Adrenal gland (tissue), 5 donors: ENCODE results near the gene TINCR.

Experiments used
- CTCF ChIP-seq, 6 experiments: fragments of 450-650 bp in 4 of 6; fragments of 200-600 bp in 2 of 6; sonication (generic) in 1 of 6; IDR thresholded peaks; 1 replicate in 5 of 6; 2 replicates in 1 of 6; pipeline versions ENCODE4 v1.5.1 to v1.8.0; 2016 to 2021; ENCODE audit warnings: antibody characterized with exemption in 6 of 6, mild to moderate bottlenecking in 2 of 6, moderate library complexity in 1 of 6
- POLR2A ChIP-seq, 2 donors: fragments of 450-650 bp; IDR thresholded peaks; one replicate each; pipeline ENCODE4 v1.6.1; 2017; ENCODE audit warnings: antibody characterized with exemption in 2 of 2, mild to moderate bottlenecking in 2 of 2, moderate library complexity in 1 of 2
- donor health status: DM: no; HTN: no; CAD: no.

GRCh38 chr19:5595745-5596144, 28.0 kb upstream of the TINCR start:
- TF ChIP-seq CTCF (IDR thresholded peaks at IDR 0.05) (no peak), POLR2A (IDR thresholded peaks at IDR 0.05) (no peak)
